NCI-H82 treated with DMSO at 0.1 percent for 48 hours (cell line): ENCODE measurements around the gene CD36.

Experiments used
- DNase-seq: peaks from one replicate; lab custom pipeline; 2025; ENCODE audit not compliant: unreplicated experiment; lab: John Stamatoyannopoulos, UW

Gene CD36

DNA sequence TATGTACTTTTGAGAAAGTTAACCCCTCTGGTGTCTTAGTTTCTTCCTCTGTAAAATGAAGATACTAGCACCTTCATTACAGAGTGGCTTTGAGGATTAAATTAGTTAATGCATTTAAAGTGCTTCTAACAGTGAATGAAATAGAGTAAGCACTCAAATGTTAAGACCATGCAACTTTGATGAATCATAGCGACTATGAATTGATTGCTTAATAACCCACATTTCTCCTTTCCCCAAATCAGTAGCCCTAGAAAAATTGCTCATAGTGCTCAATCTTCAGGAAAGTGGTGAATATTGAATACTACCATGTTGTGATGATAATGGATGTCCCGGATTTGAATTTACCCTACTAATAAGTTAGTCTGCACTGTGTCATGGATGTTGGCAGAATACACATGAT, 48.1 kb downstream of the CD36 start:
- DNase-seq: no peak

DNA sequence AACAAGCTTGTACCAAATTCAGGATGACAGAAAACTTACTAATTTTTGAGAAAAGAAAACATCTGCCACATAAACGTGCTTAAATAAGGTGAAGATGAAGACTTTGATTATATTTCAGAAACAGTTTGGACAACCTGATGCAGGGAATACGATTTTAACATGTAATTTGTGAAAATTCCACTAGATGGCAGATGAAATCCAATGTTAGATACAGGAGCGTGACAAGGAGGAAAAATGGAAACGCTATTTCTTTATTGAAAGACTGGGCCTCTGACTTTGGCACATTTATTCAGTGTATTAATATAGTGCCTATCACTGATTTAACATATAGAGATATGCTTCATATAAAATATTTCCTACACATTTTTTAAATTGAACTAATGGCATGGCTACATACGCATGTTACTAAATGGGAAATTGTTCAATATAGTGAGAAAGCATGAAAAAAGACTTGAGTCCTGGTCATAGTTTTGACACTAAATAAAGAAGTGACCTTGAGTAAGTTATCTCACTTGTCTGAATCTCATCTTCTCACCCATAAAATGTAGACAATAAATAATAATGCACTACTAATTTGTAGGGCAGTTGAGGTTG, 60.7 kb downstream of the CD36 start:
- DNase-seq: peak; percentile 61

DNA sequence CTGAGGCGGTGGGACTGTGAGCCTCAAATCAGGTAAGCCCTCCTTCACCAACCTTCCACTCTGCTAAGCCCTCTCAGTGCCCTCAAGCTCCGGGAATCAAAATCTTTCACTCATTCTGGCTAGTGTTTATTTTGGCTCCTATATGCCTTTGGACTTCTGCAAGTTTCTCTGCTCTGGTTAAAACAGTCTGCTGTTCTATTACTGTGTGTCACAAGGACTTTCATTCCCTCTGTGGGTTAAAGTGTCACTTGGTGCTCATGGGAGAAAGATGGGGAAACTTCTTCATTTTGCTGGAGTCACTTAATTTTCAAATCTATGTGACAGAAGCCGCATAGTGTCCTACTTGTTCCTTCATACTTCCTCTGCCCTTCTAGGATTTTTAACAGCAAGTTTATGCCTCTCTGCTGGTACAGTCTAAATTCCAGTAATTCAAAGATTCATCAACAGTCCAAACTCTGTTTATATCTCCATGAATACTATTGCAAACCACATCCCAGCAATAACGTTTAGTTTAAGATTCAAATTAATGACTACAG, 61.3 kb downstream of the CD36 start:
- no peak for DNase-seq

- DNase-seq: no peak
Measured at GRCh38 chr7:80703272-80703671, 64.8 kb downstream of the CD36 start.

DNA sequence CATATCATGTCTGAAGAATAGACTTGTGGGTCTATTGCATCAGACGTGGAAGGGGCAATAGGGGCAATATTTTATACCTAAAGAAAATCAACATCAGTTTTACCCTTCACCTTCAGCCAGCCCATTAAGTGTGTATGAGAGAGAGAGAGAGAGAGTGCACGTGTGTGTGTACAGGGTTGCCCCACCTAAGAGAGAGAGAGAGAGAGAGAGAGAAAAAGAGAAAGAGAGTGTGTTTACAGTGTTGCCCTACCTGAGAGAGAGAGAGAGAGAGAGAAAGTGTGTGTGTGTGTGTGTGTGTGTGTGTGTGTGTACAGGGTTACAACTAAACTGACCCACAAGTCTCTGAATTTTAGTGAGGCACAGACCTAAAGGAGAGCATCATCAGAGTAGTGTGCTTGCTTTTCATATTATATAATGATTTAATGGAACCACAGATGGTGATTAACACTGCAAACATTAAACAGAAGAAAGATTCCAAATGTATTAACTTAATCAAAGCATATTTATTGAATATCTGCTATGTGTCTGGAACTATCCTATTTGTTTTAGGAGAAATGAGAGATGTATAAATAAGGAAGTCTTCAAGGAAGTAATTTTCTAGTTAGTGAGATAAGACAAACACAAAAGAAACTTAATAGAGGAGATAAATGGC, 66.8 kb downstream of the CD36 start:
- DNase-seq: no peak

DNA sequence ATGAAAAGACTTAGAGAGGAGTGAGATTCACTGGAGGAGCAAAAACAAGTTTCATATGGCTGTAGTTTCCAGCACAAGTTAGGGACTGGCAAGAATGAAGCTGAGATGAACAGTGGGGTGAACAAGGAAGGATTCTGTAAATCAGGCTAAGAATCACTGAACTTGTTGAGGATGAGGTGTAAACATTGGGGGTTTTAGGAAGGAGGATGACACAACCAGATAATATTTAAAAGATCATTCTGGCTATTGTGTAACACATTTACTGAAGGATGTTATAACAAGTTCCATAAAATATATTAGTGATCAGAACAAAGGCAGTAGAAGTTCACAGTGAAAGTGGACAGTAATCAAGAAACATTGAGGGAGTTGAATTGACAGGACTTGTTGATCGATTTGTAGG, 68.9 kb downstream of the CD36 start:
- DNase-seq: no peak

DNA sequence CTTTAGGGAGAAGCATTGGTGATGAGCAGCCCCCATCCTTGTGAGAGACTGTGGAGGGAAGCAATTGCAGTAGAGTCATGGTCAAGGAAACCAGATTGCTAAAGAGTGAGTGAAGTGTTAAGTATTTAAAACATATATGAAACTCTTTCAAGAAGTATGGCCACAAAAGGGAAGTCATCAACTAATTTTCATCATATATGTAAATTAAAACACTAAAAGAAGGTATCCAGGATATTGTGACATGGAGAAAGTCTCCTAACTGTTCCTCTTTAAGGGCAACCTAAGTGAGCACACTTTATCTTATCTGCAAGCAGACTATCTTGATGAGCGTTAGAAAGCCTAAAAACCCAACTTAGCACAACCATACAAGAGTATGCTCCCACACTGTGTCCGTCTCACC, 69.7 kb downstream of the CD36 start:
- no peak for DNase-seq

- no peak for DNase-seq
Measured at GRCh38 chr7:80711531-80711930, 73.1 kb downstream of the CD36 start.

GRCh38 chr7:80719261-80719660, 80.8 kb downstream of the CD36 start:
- DNase-seq: no peak

DNA sequence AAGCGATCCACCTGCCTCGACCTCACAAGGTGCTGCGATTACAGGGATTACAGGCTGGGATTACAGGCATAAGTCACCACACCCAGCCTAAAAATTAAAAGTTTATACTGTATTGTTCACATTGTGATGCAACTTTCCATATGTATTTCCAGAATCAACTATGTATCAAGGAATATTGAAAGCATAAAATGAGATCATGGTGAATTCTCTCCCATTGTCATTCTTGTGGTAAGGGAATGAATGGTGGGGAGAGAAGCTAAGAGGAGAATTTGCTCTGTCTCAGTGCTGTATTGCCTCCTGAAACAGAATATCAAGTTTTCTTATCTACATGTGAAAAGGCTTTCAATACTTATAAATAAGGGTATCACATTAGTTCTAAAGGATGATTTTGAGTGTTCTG, 81.7 kb downstream of the CD36 start:
- no peak for DNase-seq

GRCh38 chr7:80721883-80722615, 83.6 kb downstream of the CD36 start:
- DNase-seq: no peak

DNA sequence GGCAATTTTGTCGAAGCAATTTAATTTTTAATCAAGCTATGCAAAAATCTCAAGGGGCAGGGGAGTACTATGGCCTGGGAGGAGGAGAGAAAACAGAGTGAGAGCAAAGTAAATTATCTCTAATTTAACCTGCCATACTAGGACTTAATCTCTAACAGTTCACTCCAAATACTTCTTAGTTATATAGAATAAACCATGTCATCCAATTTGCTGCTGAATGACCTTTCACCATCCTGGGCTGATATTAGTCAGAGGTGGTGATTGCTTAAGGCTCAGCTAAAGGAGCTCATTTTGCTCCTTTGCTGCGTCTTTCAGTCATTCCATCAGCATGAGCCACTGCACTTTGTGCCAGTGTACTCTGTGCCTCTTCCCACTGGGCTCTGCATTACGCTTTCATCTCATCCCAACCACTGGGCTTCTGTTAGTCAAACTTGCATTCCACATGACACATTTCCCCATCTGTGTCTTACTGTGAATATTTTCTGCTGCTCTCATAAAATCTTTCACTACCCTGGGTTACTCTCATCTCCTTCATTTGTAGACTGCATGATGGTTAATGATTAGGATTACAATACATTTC, 84.3 kb downstream of the CD36 start:
- peak; percentile 26 for DNase-seq

- DNase-seq: no peak
Measured at GRCh38 chr7:80724249-80724871, 85.9 kb downstream of the CD36 start.

- DNase-seq: peak; percentile 12
Measured at GRCh38 chr7:80725181-80725611, 86.8 kb downstream of the CD36 start.
